T follicular helper cell (primary cell): ENCODE results near the gene PNPLA6.

ENCODE experiments used
- DNase-seq: peaks from one replicate; pipeline ENCODE4 v3.0.0-alpha.2; 2020; ENCODE audit warnings: low read depth
- total RNA-seq, 2 experiments: gene quantifications; one replicate each; lab custom pipeline; 2026; lab: John Stamatoyannopoulos, UW

The PNPLA6 gene
- 77.4 to 122 reads per million in 2 experiments for total RNA-seq

DNA sequence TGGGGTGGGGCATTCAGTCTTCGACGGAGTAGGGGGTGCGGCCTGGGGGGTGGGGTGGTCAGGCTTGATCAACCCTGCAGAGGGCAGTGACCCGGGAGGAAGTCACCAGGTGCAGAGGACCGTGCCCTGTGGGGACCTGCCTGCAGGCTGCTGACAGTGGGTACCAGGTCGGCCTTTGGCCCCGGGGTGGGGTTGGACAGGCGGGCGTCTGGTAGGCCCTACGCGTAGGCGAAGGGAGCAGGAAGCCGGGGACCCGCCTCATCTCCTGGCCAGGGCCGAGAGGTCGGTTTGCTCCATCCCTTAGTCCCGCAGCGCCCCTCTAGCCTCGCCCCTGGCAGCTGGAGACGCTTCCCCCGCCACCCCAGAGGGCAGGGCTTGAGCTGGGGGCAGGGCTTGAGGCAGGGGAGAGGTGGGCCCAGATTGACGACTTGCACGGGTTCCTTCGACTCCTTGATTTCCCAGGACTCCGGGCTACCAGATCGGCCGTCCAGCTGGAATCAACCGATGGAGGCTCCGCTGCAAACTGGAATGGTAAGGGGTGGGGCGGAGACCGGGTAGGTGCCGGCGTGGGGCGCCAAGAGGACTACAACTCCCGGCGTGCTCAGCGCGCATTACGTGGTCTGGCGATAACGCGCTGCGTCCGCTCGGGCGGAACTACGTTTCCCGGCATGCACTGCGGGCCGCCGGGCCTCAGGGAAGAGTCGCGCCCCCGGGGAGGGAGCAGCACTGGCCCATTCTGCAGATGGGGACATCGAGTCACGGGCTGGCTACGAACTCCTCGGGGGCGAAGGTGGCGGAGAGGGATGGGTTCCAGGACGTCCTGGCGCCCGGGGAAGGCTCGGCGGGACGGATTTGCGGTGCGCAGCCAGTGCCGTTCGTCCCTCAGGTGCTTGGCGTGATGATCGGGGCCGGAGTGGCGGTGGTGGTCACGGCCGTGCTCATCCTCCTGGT lies at the start of gene PNPLA6:
PNPLA6 (plus strand) TSS at position 671 of the 951 bp plus-strand sequence; CDS start at position 743, 72 bp downstream.
- DNase-seq, result peak; percentile 87

DNA sequence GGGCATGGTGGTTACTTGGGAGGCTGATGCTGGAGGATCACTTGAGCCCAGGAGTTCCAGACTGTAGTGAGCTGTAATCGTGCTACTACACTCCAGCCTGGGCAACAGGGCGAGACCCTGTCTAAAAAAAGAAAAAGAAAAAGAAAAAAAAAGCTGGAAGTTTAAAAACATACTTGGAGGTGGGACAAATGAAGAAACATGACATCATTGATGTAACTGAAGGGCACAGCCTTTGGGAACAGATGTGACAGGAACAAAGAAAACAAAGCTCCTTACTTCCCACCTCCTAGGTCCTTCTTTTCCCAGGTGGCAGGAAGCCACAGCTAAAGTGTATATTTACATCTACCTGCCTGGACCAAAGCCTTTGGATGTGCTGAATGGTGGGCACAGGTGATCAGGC lies 48.6 kb upstream of the PNPLA6 start:
- no peak for DNase-seq

DNA sequence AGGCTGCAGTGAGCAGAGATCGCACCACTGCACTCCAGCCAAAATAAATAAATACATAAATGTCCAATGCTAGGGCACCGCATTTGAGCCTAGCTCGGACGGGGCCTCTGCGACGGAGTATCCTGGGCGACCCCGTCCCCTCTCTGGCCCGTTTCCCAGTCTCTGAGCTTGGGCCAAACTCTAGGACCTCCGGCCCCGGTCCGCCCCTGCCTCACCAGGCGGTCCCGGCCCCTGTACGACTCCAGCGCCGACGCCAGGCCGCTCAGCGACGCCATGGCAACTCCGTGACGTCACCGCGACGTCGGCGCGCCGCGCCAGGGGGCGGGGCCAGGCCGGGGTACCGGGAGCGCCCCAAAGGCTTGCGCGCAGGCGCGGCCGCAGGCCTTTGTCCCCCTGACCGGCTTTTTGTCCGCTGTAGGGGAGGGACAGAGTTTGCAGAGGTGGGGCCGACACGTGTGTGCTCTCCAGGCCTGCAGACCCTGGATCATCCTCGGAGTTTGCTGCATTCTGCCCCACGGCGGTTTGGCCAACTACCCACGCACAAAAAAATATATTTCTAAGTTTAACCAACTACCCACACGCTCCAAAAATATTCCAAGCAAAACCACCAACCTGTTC lies 46.7 kb upstream of the PNPLA6 start, which contains the start of gene PEX11G:
PEX11G (minus strand) TSS at position 300 of the 618 bp plus-strand sequence; CDS start at position 275, 25 bp downstream.
- DNase-seq, result peak; percentile 88

DNA sequence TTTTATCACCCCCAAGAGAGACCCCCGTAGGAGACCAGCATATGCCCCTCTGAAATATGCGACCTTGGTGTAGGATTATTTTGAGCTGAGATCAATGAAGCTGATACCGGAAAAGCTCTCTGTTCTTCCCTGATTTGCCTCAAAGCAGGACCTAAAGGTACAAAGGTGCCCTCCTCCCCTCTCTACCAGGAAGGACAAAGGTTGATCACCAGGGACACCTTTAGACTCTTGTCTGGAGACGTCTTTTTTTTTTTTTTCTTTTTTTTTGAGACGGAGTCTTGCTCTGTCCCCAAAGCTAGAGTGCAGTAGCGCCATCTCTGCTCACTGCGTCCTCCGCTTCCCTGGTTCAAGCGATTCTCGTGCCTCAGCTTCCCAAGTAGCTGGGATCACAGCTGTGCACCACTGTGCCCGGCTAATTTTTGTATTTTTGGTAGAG lies 45.9 kb upstream of the PNPLA6 start:
- no peak for DNase-seq

DNA sequence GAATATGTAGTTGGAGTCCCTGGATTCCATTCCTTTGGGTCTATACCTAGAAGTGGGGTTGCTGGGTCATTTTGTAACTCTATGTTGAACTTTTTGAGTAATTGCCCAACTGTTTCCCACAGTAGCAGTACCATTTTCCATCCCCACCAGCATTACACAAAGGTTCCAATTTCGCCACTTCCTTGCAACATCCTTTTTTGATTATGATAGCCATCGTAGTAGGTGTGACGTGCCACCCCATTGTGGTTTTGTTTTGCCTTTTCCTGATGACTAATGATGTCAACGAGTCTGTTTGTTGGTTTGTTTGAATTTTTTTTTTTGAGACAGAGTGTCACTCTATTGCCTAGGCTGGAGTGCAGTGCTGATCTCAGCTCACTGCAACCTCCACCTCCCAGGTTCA lies 43.4 kb upstream of the PNPLA6 start:
- DNase-seq, result no peak

DNA sequence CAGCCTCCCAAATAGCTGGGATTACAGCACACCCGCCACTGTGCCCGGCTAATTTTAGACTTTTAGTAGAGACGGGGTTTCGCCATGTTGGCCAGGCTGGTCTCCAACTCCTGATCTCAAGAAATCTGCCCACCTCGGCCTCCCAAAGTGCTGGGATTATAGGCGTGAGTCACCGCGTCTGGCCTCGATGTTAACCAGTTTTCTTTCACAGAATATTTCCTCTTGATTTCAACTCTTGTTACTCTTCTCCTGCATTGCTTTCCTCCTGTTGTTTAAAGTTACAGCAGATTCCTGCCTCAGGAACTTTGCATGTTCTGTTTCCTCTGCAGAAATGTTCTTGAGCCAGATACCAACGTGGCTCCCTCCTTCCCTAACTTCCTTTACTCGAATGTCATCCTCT lies 43.0 kb upstream of the PNPLA6 start:
- no peak for DNase-seq

DNA sequence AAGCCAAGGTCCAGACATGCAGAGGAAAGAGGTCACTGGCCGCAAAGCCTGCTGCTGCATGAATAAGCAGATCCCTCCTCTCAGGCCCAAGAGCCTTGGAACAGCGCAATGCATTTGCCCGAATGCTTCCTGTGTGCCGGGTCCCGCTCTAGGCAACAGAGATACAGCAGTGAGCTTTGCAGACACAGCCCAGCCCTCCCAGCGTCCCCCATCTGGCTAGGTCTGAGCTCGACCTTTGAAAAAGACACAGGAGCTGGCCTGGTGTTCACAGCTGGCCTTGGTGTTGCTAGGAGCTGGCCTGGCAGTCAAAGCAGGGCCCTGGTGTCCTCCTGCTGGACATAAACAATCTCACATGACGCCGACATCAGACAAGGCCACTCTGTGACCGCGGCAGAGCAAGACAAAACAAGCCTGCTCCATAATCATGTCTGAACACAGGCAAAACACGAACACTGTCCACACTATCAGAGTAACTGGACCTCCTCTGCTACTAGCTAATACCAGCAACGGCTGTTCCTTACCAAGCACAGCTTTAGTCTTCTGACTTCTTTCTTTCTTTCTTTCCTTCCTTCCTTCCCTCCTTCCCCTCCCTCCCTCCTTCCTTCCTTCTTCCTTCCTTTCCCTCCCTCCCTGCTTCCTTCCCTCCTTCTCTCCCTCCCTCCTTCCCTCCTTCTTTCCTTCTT lies 41.0 kb upstream of the PNPLA6 start:
- DNase-seq, result no peak

DNA sequence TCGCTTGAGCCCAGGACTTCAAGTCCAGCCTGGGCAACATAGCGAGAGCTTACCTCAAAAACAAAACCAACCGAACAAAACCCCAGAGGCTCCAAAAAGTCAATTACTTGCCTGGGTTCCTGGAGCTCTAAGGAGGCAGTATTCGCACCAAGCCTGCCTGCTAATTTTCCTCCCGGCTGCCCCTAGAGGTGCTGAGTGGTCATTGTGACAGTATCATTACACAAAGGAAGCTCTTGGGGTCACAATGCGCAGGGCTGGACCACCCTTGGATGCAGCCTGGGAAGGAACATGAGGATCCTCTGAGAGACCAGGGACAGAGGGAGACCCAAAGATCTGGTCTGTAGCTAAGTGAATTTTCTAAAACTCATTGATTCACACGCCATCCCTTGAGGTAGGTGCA lies 38.2 kb upstream of the PNPLA6 start:
- DNase-seq, result no peak

DNA sequence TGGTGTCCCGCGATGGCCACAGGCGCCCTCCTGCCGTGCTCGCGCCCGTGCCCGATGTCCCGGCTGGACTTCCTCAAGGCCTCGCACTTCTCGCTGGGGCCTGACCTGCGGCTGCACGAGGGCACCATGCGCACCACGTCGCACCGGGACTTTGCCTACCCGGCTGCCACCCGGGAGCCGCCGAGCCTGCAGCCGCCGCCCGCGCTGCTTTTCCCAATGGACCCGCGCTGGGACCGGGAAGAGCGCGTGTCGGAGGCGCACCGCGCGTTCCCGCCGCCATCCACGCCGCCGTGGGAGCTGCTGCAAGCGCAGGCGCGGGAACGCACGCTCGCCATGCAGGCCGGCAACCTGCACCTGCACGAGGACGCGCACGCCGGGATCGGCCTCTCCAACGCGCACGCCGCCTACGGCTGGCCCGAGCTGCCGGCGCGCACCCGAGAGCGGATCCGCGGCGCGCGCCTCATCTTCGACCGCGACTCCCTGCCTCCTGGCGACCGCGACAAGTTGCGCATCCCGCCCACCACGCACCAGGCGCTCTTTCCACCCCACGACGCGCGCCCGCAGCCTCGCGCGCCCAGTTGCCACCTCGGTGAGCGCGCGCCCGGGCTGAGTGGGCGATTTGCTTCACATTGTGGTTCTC lies 34.6 kb upstream of the PNPLA6 start:
- DNase-seq, result no peak

DNA sequence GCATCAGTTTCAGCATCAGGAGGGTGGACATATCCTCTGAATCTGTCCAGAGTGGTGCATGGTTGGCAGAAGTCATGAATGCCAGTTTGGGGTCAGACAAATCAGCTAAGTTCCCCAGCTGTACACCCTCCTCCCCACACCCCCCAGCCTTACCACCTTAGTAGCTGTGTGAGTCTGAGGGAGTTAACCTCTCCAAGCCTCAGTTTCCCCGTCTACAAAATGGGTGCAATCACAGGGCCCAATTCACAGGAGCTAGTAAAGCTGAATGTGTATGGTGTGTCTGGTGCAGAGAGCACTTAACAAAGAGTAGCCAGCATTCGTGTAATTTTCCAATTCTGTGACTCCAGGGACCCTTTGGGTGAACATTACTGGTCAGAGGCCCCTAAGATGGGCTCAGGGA lies 33.0 kb upstream of the PNPLA6 start:
- no peak for DNase-seq

DNA sequence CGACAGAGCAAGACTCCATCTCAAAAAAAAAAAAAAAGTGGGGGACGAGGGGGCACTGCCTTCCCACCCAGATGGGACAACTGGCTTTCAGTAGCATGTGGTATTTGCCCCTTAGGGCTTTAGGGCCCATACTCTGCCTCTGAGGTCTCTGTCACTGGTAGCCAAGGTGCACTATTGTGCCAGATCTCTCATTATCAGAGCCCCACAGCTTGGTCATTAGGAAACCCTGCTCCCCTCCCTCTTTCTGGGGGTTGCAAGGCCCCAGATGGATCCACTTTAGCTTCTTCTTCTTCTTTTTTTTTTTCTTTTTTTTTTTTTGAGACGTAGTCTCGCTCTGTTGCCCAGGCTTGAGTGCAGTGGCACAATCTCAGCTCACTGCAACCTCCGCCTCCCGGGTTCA lies 30.8 kb upstream of the PNPLA6 start:
- DNase-seq, result no peak

DNA sequence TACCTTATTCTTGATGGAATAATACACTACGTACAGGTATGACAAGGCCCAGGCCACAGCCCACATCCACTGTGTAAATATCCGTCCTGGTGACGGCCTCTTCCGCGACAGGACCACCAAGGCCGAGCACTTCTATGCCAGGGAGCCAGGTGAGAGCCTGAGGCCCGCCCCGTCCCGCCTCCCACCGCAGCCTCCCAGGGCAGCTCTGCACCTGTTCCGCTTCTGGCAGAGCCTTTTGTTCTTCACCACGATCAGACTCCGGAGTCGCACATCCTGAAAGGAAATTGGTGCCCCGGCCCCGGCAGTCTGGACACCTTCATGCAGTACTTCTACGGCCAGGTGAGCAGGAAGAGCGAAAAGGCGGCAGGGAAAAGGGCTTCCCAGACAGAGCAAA lies 30.2 kb upstream of the PNPLA6 start:
- no peak for DNase-seq

DNA sequence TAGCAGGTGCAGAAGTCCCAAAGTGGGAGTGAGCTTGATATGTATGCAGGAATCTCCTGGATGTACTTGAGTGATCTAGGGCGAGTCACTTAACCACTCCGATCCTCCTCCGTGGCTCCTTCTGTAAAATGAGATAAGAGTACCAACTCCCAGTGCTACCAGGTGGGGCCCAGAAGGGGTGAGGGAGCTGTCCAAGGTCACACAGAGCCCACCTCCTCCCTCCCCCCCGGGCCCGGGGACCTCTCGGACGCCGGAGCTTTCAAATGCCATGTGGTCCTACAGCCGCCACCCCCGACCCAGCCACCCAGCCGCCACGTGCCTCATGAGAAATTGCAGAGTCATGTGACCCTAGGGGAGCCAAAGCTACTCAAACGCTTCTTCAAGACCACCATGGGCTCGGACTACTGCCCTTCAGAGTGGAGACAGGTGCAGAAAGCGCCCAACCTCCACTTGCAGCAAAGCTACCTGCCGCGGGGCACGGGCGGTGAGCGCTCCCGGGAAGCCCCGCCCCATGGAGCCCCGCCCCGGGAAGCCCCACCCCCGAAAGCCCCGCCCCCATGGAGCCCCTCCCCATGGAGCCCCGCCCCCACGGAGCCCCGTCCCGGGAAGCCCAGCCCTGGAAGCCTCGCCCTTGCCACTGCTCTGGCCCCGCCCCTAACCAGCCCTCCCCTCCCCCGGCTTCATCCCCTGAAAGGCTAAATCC lies 29.7 kb upstream of the PNPLA6 start:
- DNase-seq, result no peak

DNA sequence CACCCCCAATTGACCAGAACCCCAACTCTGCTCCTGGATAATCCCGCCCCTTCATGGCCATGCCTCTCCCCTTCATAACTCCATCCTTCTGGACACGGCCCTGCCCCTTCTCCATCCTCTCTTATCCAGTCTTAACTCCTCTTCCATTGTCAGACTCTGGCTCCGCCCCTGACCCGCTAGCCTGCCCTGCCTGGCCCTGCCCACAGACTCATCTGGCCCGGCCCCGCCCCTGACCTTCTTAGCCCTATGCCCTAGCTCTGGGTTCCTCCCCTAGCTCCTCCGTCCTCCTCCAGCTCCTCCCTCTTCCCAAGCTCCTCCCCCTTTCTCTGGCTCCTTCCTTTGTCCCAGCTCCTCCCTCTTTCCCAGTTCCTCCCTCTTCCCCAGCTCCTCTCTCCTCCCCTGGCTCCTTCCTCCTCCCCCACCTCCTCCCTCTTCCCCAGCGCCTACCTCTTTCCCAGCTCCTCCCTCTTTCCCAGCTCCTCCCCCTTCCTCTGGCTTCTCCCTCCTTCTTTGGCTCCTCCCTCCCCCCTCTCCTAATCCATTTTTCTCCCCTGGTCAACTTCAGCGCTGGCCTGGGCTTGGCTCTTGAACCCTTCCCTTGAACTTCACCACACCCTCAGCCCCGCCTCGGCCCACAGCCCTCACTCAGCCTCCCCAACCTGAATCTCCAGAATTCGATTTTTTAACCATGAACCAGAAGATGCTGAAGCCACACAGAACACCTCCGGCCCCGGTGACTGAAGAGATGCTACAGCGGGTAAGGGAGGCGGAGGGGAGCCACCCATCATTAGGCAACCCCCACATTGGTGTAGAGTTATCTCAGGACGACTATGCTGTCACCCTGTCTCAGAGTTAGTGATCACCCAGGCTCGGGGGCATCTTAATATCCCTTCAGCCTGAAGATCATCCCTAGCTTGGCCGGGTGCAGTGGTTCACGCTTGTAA lies 28.9 kb upstream of the PNPLA6 start:
- DNase-seq, result no peak

DNA sequence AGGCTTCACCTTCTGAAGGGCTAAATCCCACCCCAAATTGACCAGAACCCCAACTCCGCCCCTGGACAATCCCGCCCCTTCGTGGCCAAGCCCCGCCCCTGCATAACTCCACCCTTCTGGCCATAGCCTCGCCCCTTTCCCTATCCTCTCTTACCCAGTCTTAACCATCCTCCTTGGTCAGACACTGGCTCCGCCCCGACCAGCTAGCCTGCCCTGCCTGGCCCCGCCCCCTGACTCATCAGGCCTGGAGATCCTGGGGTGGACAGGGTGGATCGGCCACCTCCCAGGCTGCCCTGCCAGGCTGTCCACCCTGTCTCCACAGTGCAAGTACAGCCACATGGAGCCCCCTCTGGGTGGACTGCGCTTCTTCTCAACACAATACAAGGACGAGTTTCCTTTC lies 27.6 kb upstream of the PNPLA6 start:
- no peak for DNase-seq

DNA sequence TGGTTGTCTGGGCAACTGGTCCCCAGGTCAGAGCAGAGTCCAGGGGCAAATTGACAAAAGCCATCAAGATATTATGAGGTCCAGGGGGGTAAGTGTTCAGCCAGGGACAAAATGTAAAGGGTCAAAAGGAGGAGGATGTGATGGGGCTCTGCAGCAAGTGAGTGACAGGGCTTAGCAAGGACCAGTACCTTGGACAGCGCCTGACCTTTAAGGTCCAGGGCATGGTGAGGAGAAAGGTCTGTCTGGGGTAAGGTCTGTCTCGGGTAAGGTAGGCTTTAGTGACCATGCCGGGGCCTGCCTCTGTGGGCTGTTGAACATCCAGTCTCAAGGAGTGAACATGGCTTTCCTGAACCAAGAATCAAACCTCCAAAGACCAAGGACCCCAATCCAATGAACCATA lies 25.9 kb upstream of the PNPLA6 start:
- DNase-seq, result no peak

DNA sequence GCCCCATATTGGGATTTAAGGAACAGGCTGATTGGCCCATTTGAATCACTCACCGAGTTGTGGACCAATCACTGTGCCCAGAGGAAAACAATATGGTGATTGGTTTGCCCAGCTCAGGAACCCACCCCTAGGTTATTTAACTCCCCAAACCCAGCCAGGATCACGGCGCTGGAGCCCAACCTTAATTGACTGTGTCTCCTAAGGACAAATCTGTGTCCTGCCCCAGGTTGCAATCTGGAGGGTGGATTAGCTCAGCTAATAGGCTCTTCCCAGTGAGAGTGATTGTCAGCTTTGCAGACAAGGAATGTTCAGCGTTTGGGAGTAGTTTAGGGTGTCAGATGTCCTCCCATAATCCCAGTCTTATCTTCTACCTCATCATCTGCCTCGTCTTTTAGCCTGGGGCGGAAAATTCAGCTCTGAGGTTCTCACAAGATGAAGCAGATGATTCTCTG lies 23.1 kb upstream of the PNPLA6 start:
- DNase-seq, result no peak

DNA sequence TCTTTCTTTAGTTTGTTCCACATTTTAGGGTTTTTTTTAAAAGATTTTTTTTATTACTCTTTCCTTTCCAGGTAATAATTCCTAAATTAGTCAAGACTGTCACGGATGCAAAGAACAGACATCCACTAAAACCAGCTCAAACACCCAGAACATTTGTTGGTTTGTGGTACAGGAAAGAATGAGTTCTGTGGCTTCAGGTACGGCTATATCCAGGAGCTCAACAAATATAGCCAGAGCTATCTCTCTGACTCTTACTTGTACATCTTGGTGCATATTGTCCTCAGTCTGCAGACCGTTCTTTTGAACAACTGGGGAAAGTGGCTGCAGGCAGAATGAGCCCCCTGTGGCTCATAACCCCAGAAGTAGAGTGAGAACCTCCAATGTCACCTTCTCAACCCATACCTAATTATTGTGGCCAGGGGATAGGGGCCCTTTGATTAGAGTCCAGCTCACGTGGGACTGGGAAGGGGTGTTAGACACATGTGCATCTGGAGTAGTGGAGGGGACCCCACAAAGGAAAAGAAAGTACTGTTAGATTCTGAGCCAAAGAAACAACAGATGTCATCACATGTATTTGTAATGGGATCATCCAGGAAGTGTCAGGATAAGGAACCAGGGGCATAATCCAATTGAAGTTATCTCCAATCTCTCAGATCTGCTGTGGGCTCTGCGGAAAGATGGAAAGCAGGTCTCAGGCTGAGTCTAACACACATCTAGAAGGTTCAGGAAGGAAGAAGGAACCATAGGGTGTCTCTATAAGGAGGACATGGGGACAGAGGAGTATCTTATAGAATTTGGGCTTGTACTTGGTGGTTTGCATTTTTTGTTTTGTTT lies 21.5 kb upstream of the PNPLA6 start:
- no peak for DNase-seq

DNA sequence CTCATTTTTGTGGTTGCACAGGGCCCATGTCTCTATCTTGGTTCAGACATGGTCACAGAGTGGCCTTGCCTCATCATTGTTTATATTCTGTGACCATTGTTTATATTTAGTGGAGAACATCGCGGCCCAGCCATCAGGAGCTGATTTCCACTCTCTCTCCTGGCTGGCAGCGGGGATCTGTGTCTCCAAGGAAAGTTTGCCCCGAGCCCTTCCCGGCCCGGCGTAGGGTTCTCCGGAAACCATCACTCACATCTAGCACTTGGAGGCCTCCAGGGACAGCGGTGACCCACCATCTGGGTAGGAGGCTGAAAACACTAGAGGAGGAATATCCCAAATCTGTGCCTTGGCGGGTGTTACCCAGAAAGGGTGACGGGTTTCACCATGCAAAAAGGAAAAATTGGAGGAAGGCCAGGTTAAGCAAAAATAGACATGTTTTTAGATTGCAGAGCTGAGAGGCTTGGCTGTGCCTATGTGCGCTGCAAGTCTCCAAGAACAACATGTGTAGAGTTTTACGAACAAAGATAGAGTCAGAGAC lies 20.3 kb upstream of the PNPLA6 start:
- no peak for DNase-seq
